Neuronal stem cell (in vitro differentiated cells): ENCODE measurements around the gene C15orf39.

Experiments
- DNase-seq: peaks from one replicate; pipeline ENCODE4 v3.0.0-alpha.2; 2013; ENCODE audit warnings: low spot score
- H2AFZ ChIP-seq: one replicate; pipeline ENCODE4 v1.6.1; 2013; ENCODE audit warnings: mild to moderate bottlenecking, low read length, inconsistent platforms
- H2AK5ac ChIP-seq: 2 replicates; pipeline ENCODE4 v1.6.1; 2013; ENCODE audit warnings: low read depth, mild to moderate bottlenecking, inconsistent platforms, low read length, moderate library complexity, mixed read lengths
- H2BK120ac ChIP-seq: 2 replicates; pipeline ENCODE4 v1.6.1; 2013; ENCODE audit warnings: low read depth, mild to moderate bottlenecking, inconsistent platforms, low read length, moderate library complexity, mixed read lengths
- H2BK12ac ChIP-seq: one replicate; pipeline ENCODE4 v1.6.1; 2013; ENCODE audit warnings: low read length, inconsistent platforms
- H2BK15ac ChIP-seq: 2 replicates; pipeline ENCODE4 v1.6.1; 2013; ENCODE audit warnings: mild to moderate bottlenecking, low read length, inconsistent platforms, mixed read lengths
- H2BK5ac ChIP-seq: one replicate; pipeline ENCODE4 v1.6.1; 2013; ENCODE audit warnings: inconsistent platforms, mild to moderate bottlenecking, low read length, moderate library complexity
- H3K14ac ChIP-seq: one replicate; pipeline ENCODE4 v1.6.1; 2013; ENCODE audit warnings: low read length, inconsistent platforms
- H3K18ac ChIP-seq: 2 replicates; pipeline ENCODE4 v1.6.1; 2013; ENCODE audit warnings: low read length, inconsistent platforms
- H3K23ac ChIP-seq: 2 replicates; pipeline ENCODE4 v1.6.1; 2013; ENCODE audit warnings: low read depth, mild to moderate bottlenecking, mixed read lengths, low read length, inconsistent platforms; ENCODE audit not compliant: poor library complexity
- H3K27ac ChIP-seq: replicated peaks from 3 replicates; pipeline ENCODE4 v1.5.1; 2013; ENCODE audit warnings: low read length, inconsistent platforms
- H3K27me3 ChIP-seq, 3 experiments: 2 replicates each; pipeline ENCODE4 v1.6.1; 2013; ENCODE audit warnings: low read length in 3 of 3, mild to moderate bottlenecking in 2 of 3, inconsistent platforms in 1 of 3, low read depth in 1 of 3, mixed read lengths in 1 of 3, moderate library complexity in 1 of 3; ENCODE audit not compliant: control insufficient read depth in 3 of 3, insufficient read depth in 3 of 3
- H3K36me3 ChIP-seq, 2 donors: replicated peaks in 1 of 2; 2 replicates each; pipeline ENCODE4 v1.6.1; 2013; ENCODE audit warnings: low read length in 2 of 2; ENCODE audit not compliant: control insufficient read depth in 2 of 2, insufficient read depth in 2 of 2
- H3K4ac ChIP-seq: 2 replicates; pipeline ENCODE4 v1.6.1; 2013; ENCODE audit warnings: inconsistent platforms, mild to moderate bottlenecking, low read length, moderate library complexity
- H3K4me1 ChIP-seq, 2 donors: 1 replicate in 1 of 2; 2 replicates in 1 of 2; pipeline ENCODE4 v1.6.1; 2013; ENCODE audit warnings: low read length in 2 of 2, low read depth in 1 of 2; ENCODE audit not compliant: control insufficient read depth in 2 of 2, insufficient read depth in 1 of 2
- H3K4me2 ChIP-seq: one replicate; pipeline ENCODE4 v1.6.1; 2013; ENCODE audit warnings: mild to moderate bottlenecking, low read length, inconsistent platforms; ENCODE audit not compliant: insufficient read depth, poor library complexity, severe bottlenecking
- H3K4me3 ChIP-seq, 2 donors: 2 replicates each; pipeline ENCODE4 v1.5.1; 2013; ENCODE audit warnings: low read length in 2 of 2, mild to moderate bottlenecking in 2 of 2, inconsistent platforms in 1 of 2, moderate library complexity in 1 of 2
- H3K79me1 ChIP-seq: one replicate; pipeline ENCODE4 v1.6.1; 2013; ENCODE audit warnings: low read depth, mild to moderate bottlenecking, inconsistent platforms, low read length, moderate library complexity
- H3K9ac ChIP-seq: one replicate; pipeline ENCODE4 v1.6.1; 2013; ENCODE audit warnings: mild to moderate bottlenecking, low read depth, low read length, inconsistent platforms; ENCODE audit not compliant: poor library complexity
- H3K9me3 ChIP-seq, 2 donors: replicated peaks in 1 of 2; 2 replicates each; pipeline versions ENCODE3 to v1.6.1; 2013; ENCODE audit warnings: low read length in 2 of 2, mild to moderate bottlenecking in 2 of 2, inconsistent platforms in 1 of 2, low read depth in 1 of 2, mixed read lengths in 1 of 2, moderate library complexity in 1 of 2; ENCODE audit not compliant: control insufficient read depth in 2 of 2, insufficient read depth in 1 of 2
- H4K8ac ChIP-seq: one replicate; pipeline ENCODE4 v1.6.1; 2013; ENCODE audit warnings: low read depth, mild to moderate bottlenecking, inconsistent platforms, low read length, moderate library complexity
- H4K91ac ChIP-seq: one replicate; pipeline ENCODE4 v1.6.1; 2013; ENCODE audit warnings: low read length, low read depth, mild to moderate bottlenecking, inconsistent platforms; ENCODE audit not compliant: poor library complexity
- WGBS, 2 donors: extraction: QIAGEN DNeasy Blood & Tissue Kit; methylation state at CpG; one replicate each; pipeline ENCODE4 v1.1.7; 2013; ENCODE audit warnings: missing lambda C conversion rate in 2 of 2, mixed read lengths in 1 of 2; ENCODE audit not compliant: insufficient read length in 2 of 2, insufficient replicate concordance in 1 of 2; ENCODE audit errors: extremely low coverage in 2 of 2; 5-methylcytosine and 5-hydroxymethylcytosine counted together

The C15orf39 gene

GRCh38 chr15:75178938-75179745, 22.5 kb upstream of the C15orf39 start:
- no peak overlapping the region for H3K9ac ChIP-seq
- H3K79me1 ChIP-seq, result no peaks in the 10 kb centered on the region
- H3K27ac ChIP-seq, result no peak overlapping the region
- peak overlapping the region; percentile 43 for H2BK120ac ChIP-seq
- H2AFZ ChIP-seq, result no peak overlapping the region
- no CpG with 5 or more reads among the region's 20 CpGs for WGBS, 2 donors
- H3K9me3 ChIP-seq, result no peaks in the 10 kb centered on the region
- no peak overlapping the region for H3K23ac ChIP-seq
- peak overlapping the region; percentile 55 for H2BK15ac ChIP-seq
- peak overlapping the region; percentile 10 for H3K4ac ChIP-seq
- H2BK12ac ChIP-seq, result peak overlapping the region; percentile 70
- peak overlapping the region; percentile 66 for H2AK5ac ChIP-seq
- no peaks in the 10 kb centered on the region for H3K36me3 ChIP-seq
- peak overlapping the region; percentile 54 for H3K4me2 ChIP-seq
- H3K14ac ChIP-seq, result no peak overlapping the region
- peaks cover 0 to 46% (median 4%) of the 10 kb centered on the region in 3 experiments for H3K27me3 ChIP-seq
- H2BK5ac ChIP-seq, result peak overlapping the region; percentile 43
- peak overlapping the region in 1 of 2 donors; percentile 34 for H3K4me3 ChIP-seq
- H3K4me1 ChIP-seq, result peaks cover 12 to 31% of the 10 kb centered on the region in 2 donors
- no peak overlapping the region for H4K8ac ChIP-seq
- no peak for DNase-seq
- no peak overlapping the region for H4K91ac ChIP-seq
- peak overlapping the region; percentile 39 for H3K18ac ChIP-seq

- WGBS, 2 donors, result no CpG with 5 or more reads among the region's 4 CpGs
- Histone ChIP-seq H3K14ac (no peak overlapping the region), H3K36me3 (no peaks in the 10 kb centered on the region), H3K4me1 (peaks cover 12 to 31% of the 10 kb centered on the region in 2 donors), H2AFZ (no peak overlapping the region), H2BK15ac (no peak overlapping the region), H2AK5ac (no peak overlapping the region), H2BK12ac (no peak overlapping the region), H3K9ac (no peak overlapping the region), H3K4me3 (no peak overlapping the region), H3K4me2 (no peak overlapping the region), H3K27me3 (peaks cover 0 to 46% (median 4%) of the 10 kb centered on the region in 3 experiments), H3K18ac (no peak overlapping the region), H3K9me3 (no peaks in the 10 kb centered on the region), H3K4ac (no peak overlapping the region), H2BK5ac (no peak overlapping the region), H3K23ac (no peak overlapping the region), H3K27ac (no peak overlapping the region), H4K8ac (no peak overlapping the region), H3K79me1 (no peaks in the 10 kb centered on the region), H4K91ac (no peak overlapping the region), H2BK120ac (no peak overlapping the region)
- DNase-seq, result no peak
Measured at GRCh38 chr15:75179746-75180140, 21.9 kb upstream of the C15orf39 start.

- H2AFZ ChIP-seq, result peak overlapping the region; percentile 83
- H3K18ac ChIP-seq, result no peak overlapping the region
- H3K4me3 ChIP-seq, result no peak overlapping the region
- H3K27ac ChIP-seq, result no peak overlapping the region
- no peak overlapping the region for H2AK5ac ChIP-seq
- no peaks in the 10 kb centered on the region for H3K36me3 ChIP-seq
- no CpG with 5 or more reads among the region's 5 CpGs for WGBS, 2 donors
- no peak overlapping the region for H2BK12ac ChIP-seq
- H4K8ac ChIP-seq, result no peak overlapping the region
- no peaks in the 10 kb centered on the region for H3K9me3 ChIP-seq
- H3K4ac ChIP-seq, result no peak overlapping the region
- no peak overlapping the region for H2BK15ac ChIP-seq
- no peak overlapping the region for H2BK5ac ChIP-seq
- H3K9ac ChIP-seq, result no peak overlapping the region
- H3K14ac ChIP-seq, result no peak overlapping the region
- no peak overlapping the region for H4K91ac ChIP-seq
- H3K4me1 ChIP-seq, result peaks cover 12 to 31% of the 10 kb centered on the region in 2 donors
- peaks cover 0 to 38% (median 4%) of the 10 kb centered on the region in 3 experiments for H3K27me3 ChIP-seq
- H3K79me1 ChIP-seq, result no peaks in the 10 kb centered on the region
- no peak overlapping the region for H3K23ac ChIP-seq
- no peak for DNase-seq
- no peak overlapping the region for H3K4me2 ChIP-seq
- H2BK120ac ChIP-seq, result no peak overlapping the region
Measured at GRCh38 chr15:75181780-75182179, 19.9 kb upstream of the C15orf39 start.
